GM12878 (cell line): ENCODE results near the gene DERA. TPM values are rescaled to one million over a fixed set of nuclear protein-coding genes. Genes with fewer than 3 reads are reported as not detected.

Experiments used
- ATAC-seq: fragments of 200-7000 bp; cut with Tn5 transposase; 3 replicates; pipeline ENCODE4 v1.9.1; 2020; ENCODE audit warnings: mild to moderate bottlenecking, moderate library complexity
- BruUV-seq: library from RNA; stranded (reverse); fragments of 400-500 nt; replicated peaks from 2 replicates; lab custom pipeline; 2021; lab: Mats Ljungman, UMichigan
- CTCF ChIA-PET: fragments of 300-600 bp; sonication (Branson Sonifier 250); formaldehyde crosslinking; extraction: SDS; loops from one replicate; lab custom pipeline; 2021; ENCODE audit warnings: inconsistent platforms; lab: Yijun Ruan, JAX
- POLR2A ChIA-PET: fragments of 350-600 bp; formaldehyde crosslinking; extraction: SDS; loops from one replicate; lab custom pipeline; 2021; ENCODE audit warnings: inconsistent platforms; lab: Charles Lee
- RAD21 ChIA-PET: fragments of 300-600 bp; sonication (Branson Sonifier 250); formaldehyde crosslinking; loops from one replicate; lab custom pipeline; 2023; ENCODE audit warnings: antibody characterized with exemption; ENCODE audit not compliant: unreplicated experiment; lab: Charles Lee
- SMC1A ChIA-PET: fragments of 300-600 bp; sonication (Branson Sonifier 250); formaldehyde crosslinking; loops from one replicate; lab custom pipeline; 2023; ENCODE audit not compliant: unreplicated experiment, uncharacterized antibody; lab: Charles Lee
- DNase-seq: peaks from one replicate; pipeline ENCODE4 v3.0.0-alpha.2; 2011; ENCODE audit warnings: low read depth, low spot score
- FAIRE-seq: peaks from 3 replicates; lab custom pipeline; 2011; peaks lifted over from hg19 to GRCh38; lab: Jason Lieb, UNC
- H2AFZ ChIP-seq: 2 replicates; pipeline ENCODE4 v1.6.0; 2011; ENCODE audit warnings: low read depth, low read length, control low read depth; ENCODE audit not compliant: control insufficient read depth
- H3K27ac ChIP-seq: 2 replicates; pipeline ENCODE4 v1.5.1; 2011; ENCODE audit warnings: control low read depth; ENCODE audit not compliant: control insufficient read depth, insufficient read depth
- H3K27me3 ChIP-seq, 2 experiments: replicated peaks in 1 of 2; 2 replicates each; pipeline versions ENCODE4 v1.6.0 to v1.6.1; 2011; ENCODE audit warnings: low read length in 1 of 2; ENCODE audit not compliant: control insufficient read depth in 2 of 2, insufficient read depth in 2 of 2
- H3K36me3 ChIP-seq, 2 experiments: 2 replicates each; pipeline ENCODE4 v1.5.1; 2011; ENCODE audit warnings: low read length in 1 of 2; ENCODE audit not compliant: control insufficient read depth in 2 of 2, insufficient read depth in 2 of 2
- H3K4me1 ChIP-seq: 2 replicates; pipeline ENCODE4 v1.6.1; 2011; ENCODE audit warnings: mild to moderate bottlenecking, low read length, moderate library complexity, mixed read lengths; ENCODE audit not compliant: control insufficient read depth, insufficient read depth
- H3K4me2 ChIP-seq: 2 replicates; pipeline ENCODE4 v1.6.0; 2011; ENCODE audit warnings: control low read depth; ENCODE audit not compliant: control insufficient read depth, insufficient read depth
- H3K4me3 ChIP-seq: fragments of 200-600 bp; sonication (generic); 2 replicates; pipeline ENCODE4 v1.5.1; 2016
- H3K79me2 ChIP-seq: 2 replicates; pipeline ENCODE4 v1.6.0; 2011; ENCODE audit warnings: low read length; ENCODE audit not compliant: control insufficient read depth, insufficient read depth
- H3K9ac ChIP-seq: 2 replicates; pipeline ENCODE4 v1.8.0; 2011; ENCODE audit warnings: low read length, control low read depth, mixed read lengths; ENCODE audit not compliant: control insufficient read depth, insufficient read depth
- H3K9me3 ChIP-seq: replicated peaks from 3 replicates; pipeline ENCODE4 v1.5.1; 2011; ENCODE audit warnings: mild to moderate bottlenecking, low read length; ENCODE audit not compliant: control insufficient read depth, insufficient read depth
- H4K20me1 ChIP-seq: 2 replicates; pipeline ENCODE4 v1.6.0; 2011; ENCODE audit not compliant: control insufficient read depth, insufficient read depth
- BCL11A ChIP-seq: IDR thresholded peaks from 2 replicates; pipeline ENCODE4 v1.6.1; 2011; ENCODE audit warnings: low read depth, low read length
- CHD2 ChIP-seq: IDR thresholded peaks from 2 replicates; pipeline ENCODE4 v1.6.1; 2011; ENCODE audit warnings: low read depth, low read length, improper control_type of control experiment, borderline replicate concordance
- CHD4 ChIP-seq: fragments of 200-600 bp; sonication (generic); IDR thresholded peaks from 2 replicates; pipeline ENCODE4 v1.6.1; 2016; ENCODE audit warnings: mild to moderate bottlenecking
- CREM ChIP-seq: IDR thresholded peaks from 2 replicates; pipeline ENCODE4 v1.6.1; 2014; ENCODE audit warnings: antibody characterized with exemption, low read depth
- ESRRA ChIP-seq: IDR thresholded peaks from 2 replicates; pipeline ENCODE4 v1.6.1; 2012; ENCODE audit warnings: mild to moderate bottlenecking, low read length, improper control_type of control experiment
- HDAC6 ChIP-seq: fragments of 200-600 bp; sonication (generic); IDR thresholded peaks from one replicate; pipeline ENCODE4 v1.8.0; 2017; ENCODE audit warnings: antibody characterized with exemption; ENCODE audit not compliant: unreplicated experiment
- MEF2B ChIP-seq: fragments of 450-650 bp; IDR thresholded peaks from 2 replicates; pipeline ENCODE4 v1.6.1; 2018; ENCODE audit warnings: mild to moderate bottlenecking, moderate library complexity; ENCODE audit not compliant: partially characterized antibody, poor library complexity, severe bottlenecking
- NFIC ChIP-seq: IDR thresholded peaks from 2 replicates; pipeline ENCODE4 v1.6.1; 2012; ENCODE audit warnings: low read depth, mild to moderate bottlenecking, inconsistent platforms, low read length, moderate library complexity
- WGBS: methylation state at CpG from one replicate; pipeline ENCODE4 v1.1.6; 2016; ENCODE audit warnings: low lambda C conversion rate; ENCODE audit not compliant: insufficient replicate concordance, insufficient coverage; ENCODE audit errors: missing lambda C conversion rate; 5-methylcytosine and 5-hydroxymethylcytosine counted together
- in situ Hi-C: fragments of 300-500 bp; cut with MboI; formaldehyde crosslinking; loops from 9 replicates; pipeline ENCODE4 v1.14.3; 2018; ENCODE audit warnings: mixed read lengths
- intact Hi-C: fragments of 100-400 bp; cut with micrococcal nuclease; formaldehyde crosslinking; loops from one replicate; pipeline ENCODE4 v1.14.2; 2022; ENCODE audit not compliant: unreplicated experiment
- polyA plus RNA-seq, 11 experiments: library from polyadenylated mRNA; depleted of rRNA in 4 of 11; unstranded in 6 of 11; stranded (reverse) in 5 of 11; fragments of >200 nt; fragmentation: Nextera tagmentation in 4 of 11; fragmentation: Illumina TruSeq in 1 of 11; extraction: Ambion mirVana in 4 of 11; extraction: Trizol in 1 of 11; gene quantifications; 1 replicate in 1 of 11; 2 replicates in 10 of 11; pipeline versions ENCODE4 v1.2.1 to v1.2.3, GENCODE V29; 2011 to 2016; ENCODE audit warnings: inconsistent platforms in 2 of 11, missing spikeins in 2 of 11, low read depth in 1 of 11
- total RNA-seq, 4 experiments: library from RNA; depleted of rRNA in 3 of 4; stranded (reverse); fragments of >200 nt in 3 of 4; fragmentation: Illumina TruSeq in 1 of 4; extraction: Trizol in 1 of 4; gene quantifications; 2 replicates each; pipeline versions ENCODE4 v1.2.1 to v1.2.3, GENCODE V29; 2013 to 2021
- TF ChIP-seq, protein P1 (sequence below): fragments of 450-650 bp; formaldehyde crosslinking; IDR thresholded peaks from 2 replicates; pipeline ENCODE4 v1.5.0; 2022; ENCODE audit warnings: mild to moderate bottlenecking, missing genetic modification characterization

DERA gene
- total and polyA plus RNA-seq, 10 of the 15 experiments (the other 5 are each of a cell fraction or from before 2014, with no cell fraction given), result 34.9 to 97.1 (median 40.8) TPM

DNA sequence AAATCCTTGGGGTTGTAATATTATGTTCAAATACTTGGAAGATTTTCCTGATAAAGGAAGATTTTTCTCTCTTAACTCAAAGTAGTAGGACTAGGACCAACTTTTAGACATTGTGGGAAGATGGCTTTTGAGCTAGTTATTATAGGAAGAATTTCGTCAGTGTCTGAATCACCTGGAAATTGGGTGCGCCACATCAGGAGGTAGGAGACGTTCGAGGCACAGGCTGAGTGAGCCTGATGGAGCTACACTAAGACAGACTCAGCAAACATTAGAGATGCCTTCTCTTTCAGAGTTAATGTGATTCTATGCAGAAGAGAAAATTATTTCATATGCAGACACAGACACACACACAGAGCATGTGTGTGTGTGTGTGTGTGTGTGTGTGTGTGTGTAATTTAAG, 84.7 kb downstream of the DERA start:
- ChIA-PET SMC1A (interaction anchor here (0.7 kb wide), 1 partner anchor 1272 kb away, joined by 3 read pairs; no protein-coding TSS in a partner anchor), CTCF (no interaction called here), POLR2A (no interaction called here), RAD21 (no interaction called here)
- H3K9me3 ChIP-seq, result no peaks in the 10 kb centered on the region
- no peaks in the 10 kb centered on the region for H3K27me3 ChIP-seq
- H2AFZ ChIP-seq, result no peak overlapping the region
- H4K20me1 ChIP-seq, result no peaks in the 10 kb centered on the region
- H3K36me3 ChIP-seq, result no peaks in the 10 kb centered on the region; a peak in 1 of 4 replicates
- in situ Hi-C loops, result no loop called here
- no peak overlapping the region for H3K9ac ChIP-seq
- no TSS peak for BruUV-seq
- H3K79me2 ChIP-seq, result no peaks in the 10 kb centered on the region
- TF ChIP-seq MEF2B (no peak), ESRRA (no peak), HDAC6 (no peak), CREM (no peak), CHD2 (no peak), BCL11A (no peak), NFIC (no peak), CHD4 (no peak)
- TF ChIP-seq, protein P1, sequence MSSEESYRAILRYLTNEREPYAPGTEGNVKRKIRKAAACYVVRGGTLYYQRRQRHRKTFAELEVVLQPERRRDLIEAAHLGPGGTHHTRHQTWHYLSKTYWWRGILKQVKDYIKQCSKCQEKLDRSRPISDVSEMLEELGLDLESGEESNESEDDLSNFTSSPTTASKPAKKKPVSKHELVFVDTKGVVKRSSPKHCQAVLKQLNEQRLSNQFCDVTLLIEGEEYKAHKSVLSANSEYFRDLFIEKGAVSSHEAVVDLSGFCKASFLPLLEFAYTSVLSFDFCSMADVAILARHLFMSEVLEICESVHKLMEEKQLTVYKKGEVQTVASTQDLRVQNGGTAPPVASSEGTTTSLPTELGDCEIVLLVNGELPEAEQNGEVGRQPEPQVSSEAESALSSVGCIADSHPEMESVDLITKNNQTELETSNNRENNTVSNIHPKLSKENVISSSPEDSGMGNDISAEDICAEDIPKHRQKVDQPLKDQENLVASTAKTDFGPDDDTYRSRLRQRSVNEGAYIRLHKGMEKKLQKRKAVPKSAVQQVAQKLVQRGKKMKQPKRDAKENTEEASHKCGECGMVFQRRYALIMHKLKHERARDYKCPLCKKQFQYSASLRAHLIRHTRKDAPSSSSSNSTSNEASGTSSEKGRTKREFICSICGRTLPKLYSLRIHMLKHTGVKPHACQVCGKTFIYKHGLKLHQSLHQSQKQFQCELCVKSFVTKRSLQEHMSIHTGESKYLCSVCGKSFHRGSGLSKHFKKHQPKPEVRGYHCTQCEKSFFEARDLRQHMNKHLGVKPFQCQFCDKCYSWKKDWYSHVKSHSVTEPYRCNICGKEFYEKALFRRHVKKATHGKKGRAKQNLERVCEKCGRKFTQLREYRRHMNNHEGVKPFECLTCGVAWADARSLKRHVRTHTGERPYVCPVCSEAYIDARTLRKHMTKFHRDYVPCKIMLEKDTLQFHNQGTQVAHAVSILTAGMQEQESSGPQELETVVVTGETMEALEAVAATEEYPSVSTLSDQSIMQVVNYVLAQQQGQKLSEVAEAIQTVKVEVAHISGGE, result no peak
- 98% methylated on average over 4 of the region's 4 CpGs for WGBS
- DNase-seq (no peak), ATAC-seq (no peak), FAIRE-seq (no peak)
- no peak overlapping the region for H3K4me2 ChIP-seq
- H3K4me3 ChIP-seq, result no peak overlapping the region
- intact Hi-C loops, result no loop called here
- no peaks in the 10 kb centered on the region for H3K4me1 ChIP-seq
- no peak overlapping the region for H3K27ac ChIP-seq
